ENCODE results near the gene PPP1R13B.

The PPP1R13B gene

DNA sequence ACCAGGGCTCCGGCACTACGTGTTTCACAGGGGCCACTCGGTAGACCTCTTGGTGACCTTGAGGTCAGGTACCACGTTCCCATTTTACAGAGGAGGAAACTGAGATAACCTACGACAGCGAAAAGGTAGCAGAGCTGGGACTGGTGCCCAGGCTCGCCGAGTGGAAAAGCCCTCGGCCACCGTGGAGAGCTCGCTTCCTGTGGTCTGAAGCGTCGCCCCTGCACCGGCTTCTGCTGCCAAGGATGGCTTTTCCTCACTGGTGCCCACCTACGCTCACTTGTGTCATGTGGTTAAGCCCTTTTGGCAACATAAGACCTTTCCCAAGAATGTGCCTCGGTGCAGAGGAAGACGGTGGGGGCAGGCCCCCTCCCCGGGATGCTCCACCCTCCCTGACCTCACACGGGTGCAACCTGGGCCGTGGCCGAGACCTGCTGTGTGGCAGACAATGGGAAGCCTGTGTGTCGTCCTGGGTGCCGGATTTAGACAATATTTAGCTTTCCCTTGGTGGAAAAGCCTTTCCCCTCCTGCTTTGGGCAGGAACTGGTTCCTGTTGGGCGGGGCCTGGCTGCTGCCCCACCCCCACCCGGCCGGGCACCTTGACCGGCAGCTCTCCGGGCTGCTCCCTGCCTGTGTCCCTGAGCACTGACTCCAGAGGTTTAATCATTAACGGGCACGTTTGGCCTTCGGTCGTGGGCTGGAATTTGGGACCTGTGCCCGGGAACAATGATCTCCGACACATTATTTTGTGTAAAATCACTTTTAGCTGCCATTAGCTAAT, 32.4 kb upstream of the PPP1R13B start:
- DNase-seq, result peak; percentile 67

DNA sequence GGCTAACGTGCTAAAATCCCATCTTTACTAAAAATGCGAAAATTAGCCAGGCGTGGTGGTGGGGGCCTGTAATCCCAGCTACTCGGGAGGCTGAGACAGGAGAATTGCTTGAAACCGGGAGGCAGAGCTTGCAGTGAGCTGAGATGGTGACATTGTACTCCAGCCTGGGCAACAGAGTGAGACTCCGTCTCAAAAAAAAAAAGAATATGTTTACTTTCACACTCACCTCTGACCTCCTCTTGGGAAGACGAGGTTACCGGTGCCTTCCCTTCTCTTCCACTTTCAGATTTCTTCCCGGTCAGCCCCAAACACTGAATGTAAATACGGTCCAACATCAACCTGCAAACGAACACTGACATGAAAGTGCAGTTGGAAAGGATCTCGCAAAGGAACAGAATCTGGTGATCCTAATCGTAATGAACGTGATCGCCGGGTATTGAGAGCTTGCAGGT, 31.8 kb upstream of the PPP1R13B start:
- DNase-seq, result no peak

DNA sequence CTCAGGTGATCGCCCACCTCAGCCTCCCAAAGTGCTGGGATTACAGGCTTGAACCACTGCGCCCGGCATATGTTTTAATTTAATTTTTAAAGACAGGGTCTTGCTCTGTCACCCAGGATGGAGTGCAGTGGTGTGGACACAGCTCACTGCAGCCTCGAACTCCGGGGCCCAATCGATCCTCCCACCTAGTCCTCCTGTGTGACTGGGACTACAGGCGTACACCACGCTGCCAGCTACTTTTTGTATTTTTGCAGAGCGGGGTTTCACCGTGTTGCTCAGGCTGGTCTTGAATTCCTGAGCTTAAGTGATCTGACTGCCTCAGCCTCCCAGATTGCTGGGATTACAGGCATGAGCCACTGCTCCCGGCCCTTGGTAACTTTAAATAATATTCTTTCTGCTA, 30.8 kb upstream of the PPP1R13B start:
- no peak for DNase-seq

DNA sequence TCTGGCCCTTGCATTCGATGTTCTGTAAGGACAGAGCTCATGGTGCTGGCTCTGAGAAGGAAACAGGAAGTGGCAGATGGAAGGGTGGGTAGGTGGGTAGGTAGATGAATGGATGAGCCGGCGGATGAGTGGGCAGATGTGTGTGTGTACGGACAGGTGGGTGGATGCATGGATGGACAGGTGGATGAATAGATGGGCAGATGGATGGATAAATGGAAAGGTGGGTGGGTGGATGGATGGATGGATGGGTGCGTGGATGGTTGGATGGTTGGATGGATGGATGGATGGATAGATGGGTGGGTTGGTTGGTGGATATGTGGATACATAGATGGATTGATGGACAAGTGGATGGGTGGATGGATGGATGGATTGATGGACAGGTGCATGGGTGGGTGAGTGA, 27.6 kb upstream of the PPP1R13B start:
- no peak for DNase-seq

DNA sequence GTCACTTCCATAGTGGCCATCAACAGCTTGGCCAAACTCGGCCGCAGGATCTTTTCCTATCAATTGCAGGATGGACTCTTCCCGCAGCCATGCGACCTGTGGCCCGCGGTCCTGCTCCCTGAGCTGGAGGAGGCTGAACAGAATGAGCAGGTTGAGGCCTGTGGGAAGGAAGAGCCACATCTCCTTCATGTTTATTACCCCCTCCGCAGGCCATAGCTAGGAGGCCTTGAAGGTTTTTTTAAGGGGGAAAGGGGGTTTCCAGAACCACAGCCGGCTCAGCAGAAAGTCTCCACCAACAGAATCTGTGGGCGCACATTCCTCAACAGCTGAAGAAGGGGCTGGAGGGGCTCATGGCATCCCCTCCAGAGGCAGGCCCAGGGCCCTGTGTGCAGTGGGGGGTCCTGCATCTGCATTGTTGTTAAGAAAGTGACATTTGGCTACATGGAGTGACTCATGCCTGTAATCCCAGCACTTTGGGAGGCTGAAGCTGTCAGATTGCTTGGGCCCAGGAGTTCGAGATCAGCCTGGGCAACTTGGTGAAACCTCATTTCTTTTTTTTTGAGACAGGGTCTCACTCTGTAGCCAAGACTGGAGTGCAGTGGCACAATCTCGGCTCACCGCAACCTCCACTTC, 25.2 kb upstream of the PPP1R13B start:
- DNase-seq, result no peak

DNA sequence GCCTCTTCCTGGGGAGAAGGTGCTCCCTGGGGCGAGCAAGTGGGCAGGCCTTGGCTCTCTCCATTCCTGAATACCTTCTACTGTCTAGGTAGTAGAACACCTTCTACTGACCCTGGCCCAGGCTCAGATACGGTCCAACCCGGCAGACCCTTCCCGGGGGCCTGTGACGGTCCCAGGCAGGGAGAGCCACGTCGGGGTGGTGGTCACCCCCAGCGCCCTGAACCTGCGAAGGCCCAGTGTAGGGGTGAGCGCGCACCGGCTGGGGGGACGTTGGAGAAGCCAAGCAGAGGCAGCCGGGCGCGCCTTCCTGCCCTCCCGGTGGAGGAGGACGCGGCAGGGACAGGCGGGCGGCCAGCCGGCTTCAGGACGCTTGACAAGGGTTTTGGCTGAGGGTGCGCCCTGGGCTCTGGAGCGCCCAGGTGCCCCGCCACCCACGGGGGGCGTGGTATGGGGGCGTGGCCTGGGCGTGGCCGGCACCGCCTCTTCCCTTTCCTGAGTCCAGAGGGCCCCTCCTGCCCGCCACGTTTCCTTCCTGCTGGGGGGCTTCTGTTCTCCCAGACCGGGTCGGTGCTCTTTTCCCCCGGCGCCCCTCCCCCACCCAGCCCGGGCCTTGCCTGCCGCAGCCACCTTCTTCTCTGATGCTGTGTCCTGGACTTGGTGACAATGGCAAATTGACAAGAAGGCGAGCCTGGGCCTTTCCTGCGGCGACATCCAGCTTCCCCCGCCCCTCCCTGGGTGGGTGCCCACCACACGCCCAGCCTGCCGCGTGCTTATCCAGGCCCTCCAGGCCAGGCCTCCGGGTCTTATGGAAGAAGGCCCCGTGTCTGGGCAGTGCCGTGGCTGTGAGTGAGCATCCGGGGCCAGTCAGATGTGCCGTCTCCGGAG, 24.5 kb upstream of the PPP1R13B start:
- no peak for DNase-seq

DNA sequence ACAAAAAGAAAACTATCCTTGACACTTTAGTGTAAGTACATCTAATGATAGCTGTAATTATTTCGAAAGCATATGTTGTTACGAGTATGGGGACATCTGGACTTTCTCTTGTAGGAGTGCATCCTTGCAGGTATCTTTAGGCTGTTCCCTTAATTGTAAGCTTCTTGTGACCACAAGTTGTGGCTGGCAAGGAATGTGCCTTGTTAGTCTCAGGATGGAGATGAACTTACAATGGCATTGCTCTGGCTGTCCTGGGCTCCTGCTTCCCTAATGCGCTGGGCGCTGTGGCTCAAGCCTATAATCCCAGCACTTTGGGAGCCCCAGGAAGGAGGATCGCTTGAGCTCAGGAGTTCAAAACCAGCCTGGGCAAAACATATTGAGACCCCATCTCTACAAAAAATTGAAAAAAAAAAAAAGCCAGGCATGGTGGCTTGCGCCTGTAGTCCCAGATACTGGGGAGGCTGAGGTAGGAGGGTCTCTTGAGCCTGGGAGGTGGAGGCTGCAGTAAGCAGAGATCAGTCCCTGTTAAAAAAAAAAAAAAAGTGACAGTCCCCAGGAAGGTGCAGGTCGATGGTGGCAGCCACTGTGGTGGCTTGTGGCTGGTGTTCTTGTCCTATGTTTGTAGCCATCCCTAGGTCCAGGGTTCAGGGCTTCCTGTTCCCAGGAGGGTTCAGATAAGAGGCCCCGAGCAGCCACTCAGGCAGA, 23.7 kb upstream of the PPP1R13B start:
- DNase-seq, result no peak

DNA sequence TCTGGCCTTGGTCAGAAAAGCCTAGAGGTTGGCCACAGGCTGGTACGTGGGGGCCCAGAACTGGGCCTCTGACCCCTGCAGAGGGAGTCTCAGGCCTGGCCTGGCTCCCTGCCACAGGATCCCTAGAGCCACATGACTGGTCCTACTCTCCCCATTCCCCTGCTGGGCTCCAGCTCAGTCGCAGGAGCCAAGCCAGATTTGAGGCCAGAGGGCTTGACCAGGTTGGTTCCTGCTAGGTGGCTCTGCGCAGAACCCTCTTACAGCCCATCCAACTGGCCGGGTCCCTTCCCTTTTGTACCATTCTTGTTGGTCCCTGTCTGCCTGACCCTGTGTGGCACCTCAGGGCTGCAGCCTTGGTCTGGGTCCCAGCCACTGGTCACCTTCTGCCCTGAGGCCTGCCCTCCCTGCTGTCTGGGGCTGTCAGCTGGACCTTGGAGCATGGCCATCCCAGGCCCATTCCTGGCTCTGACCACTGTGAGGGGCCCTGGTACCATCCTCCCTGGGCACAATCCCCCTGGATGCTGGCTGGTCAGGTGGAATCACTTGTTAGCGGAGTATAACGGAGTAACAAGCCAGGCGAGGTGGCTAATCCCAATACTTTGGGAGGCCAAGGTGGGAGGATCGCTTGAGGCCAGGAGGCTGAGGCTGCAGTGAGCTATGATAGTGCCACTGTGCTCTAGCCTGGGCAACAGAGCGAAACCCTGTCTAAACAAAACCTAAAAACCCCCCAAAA, 22.9 kb upstream of the PPP1R13B start:
- no peak for DNase-seq

DNA sequence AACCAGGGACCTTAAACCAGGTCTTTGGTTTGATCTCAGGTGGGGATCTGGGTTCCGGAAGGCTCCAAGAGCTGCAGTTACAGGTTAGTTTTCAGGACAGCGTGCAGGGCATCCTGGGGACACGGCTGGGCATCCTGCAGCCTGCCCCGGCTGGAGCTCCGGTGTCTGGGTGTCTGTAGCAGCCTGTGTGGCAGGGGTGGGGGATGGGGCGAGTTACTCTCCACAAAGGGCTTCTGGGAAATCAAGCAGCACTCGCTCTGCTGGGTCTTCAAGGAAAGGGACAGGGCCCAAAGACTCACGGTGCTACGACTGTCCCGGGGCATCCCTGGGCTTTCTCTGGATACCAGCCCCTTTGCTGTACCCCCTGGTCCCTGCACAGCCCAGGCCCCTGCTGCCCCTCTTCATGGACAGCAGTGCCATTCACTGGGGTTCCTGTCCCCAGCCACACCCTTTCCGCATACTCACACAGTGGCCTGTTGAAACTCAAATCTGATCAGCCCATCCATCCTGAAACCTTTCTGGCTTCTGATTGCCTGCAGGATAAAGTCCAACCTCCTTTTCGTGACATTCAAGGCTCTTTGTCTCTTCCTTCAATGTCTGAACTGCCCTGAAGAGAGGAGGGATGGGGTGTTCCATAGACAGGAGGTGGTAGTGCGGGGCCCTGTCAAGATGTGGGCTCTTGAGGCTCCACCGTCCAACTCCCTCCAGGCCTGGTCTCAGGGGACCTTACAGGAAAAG, 22.2 kb upstream of the PPP1R13B start:
- DNase-seq, result no peak

DNA sequence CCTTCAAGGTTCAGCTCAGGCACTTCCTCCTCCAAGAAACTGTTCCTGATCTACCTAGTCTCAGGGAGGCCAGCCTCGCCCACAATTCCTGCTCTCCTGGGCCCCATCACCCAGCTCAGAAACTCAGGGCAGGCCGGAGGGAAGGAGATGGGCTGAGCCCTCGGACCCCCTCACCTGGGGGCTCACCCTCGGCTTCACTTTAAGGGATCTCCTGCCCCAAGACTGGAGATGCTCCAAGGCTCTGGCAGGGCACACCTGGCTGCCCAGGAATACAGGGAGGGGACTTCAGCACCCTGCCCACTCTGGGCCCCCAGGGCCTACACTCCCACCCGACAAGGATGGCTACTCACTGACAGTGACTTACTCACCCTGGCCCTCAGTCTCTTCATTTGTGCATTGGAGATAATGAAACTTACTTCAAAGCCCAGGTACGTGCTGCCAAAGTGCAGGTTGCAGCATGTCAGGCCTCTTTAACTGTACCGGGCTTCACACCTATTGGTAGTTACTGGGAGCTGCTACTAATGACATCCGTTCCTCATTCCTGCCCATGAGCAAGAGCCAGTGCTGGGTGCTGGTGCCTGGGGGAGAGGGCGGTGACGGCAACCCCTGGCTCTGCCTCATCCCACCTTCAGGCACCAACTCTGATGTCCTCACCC, 21.0 kb upstream of the PPP1R13B start:
- DNase-seq, result no peak

DNA sequence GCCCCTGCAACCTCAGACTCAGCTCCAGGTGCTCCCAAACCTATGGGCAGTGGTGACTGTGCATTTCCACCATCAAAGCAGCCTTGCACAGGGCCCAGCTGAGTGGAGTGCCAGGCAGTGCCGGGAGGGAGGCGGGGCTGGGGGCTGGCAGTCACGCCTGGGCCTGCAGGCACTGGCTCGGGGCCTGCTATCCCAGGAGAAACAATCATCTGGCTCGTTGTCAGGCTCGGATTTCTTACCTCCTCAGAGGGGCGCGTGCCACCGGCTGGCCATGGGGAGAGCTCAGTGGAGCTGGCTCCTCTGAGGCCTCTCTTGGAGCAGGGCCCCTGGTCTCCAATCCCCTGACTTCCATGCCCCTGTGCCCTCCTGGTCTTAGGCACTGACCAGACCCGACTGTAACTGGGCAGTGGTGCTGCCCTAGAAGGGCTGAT, 20.2 kb upstream of the PPP1R13B start:
- DNase-seq, result peak; percentile 60

DNA sequence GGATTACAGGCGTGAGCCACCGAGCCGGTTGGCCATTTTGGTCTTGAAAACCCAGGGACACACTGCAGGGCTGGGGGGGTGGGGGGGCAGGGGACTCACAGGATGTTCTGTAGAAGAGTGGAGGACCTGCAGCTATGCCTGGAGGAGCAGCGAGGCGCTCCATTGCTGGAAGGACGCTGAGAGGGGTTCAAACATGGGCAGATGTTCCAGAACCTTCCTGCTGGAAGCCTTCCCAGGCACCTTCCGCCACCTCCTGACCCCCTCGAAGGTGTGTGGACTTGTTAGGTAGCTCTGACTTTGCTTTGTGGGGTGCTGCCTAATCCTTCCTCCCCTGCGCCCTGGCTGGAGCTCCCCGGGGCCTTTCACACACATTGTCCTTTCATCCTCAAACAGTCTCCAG, 19.6 kb upstream of the PPP1R13B start:
- no peak for DNase-seq

DNA sequence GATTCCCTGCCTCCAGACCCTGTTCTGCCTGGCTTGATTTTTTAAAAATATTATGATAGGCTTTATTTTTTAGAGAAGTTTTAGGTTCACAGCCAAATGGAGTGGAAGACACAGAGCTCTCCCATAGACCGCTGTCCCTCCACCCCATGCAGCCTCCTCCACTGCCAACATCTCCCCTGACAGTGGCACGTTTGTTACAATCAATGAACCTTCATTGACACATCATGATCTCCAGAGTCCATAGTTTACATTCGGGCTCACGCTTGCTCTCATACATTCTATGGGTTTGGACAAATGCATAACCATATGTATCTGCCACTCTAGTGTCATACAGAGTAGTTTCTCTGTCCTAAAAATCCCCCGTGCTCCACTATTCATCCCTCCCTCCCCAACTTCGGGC, 15.9 kb upstream of the PPP1R13B start:
- no peak for DNase-seq

DNA sequence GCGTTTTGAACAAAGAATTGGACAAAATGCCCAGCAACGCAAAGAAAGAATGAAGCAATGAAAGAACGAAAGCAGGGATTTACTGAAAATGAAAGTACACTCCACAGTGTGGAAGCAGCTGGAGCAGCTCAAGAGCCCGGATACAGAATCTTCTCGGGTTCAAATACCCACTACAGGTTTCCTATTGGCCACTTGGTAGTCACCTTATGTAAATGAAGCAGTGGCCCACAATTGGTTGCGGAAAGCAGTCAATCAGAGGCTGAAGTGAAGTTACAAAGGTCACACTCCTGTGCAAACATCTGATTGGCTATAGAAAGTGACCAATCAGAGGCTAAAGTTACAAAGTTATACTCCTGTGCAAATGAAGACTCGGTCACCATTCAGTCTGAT, 15.0 kb upstream of the PPP1R13B start:
- DNase-seq, result no peak

DNA sequence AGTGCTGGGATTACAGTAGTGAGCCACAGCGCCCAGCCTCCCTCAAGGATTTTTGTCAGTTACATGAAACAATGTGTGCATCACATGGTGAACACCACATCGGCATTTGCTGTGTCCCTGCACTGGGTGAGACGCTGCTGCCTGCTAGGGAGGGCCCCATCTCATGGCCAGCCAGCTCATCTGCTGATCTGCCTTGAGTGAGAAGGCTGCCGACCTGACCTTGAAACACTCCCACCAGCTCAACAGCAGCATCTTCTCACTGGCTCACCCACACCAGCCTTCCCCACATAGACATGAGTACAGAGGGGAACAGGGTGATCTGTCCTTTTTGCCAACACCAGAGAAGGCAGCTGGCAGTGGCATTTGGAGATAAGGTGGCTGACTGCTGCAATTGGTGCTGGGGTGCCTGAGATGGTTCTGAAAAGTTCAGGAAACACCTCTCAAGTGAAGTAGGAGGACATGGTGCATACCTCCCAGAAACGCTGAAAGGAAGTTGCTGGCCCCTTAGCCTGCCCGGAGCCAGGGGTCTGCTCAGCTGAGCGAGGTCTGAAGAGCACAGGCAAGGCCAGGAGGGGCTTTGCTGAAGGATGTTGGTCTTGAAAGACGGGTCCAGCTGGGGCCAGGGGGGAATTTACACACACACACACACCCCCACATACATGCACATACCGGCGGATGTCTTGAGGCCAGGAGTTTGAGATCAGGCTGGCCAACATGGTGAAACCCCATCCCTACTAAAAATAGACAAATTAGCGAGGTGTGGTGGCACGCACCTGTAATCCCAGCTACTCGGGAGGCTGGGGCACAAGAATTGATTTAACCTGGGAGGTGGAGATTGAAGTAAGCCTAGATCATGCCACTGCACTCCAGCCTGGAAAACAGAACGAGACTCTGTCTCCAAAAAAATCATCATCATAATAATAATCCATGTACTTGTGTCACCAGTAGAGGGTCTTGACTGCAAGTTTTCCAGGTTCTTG, 14.3 kb upstream of the PPP1R13B start:
- DNase-seq, result no peak

DNA sequence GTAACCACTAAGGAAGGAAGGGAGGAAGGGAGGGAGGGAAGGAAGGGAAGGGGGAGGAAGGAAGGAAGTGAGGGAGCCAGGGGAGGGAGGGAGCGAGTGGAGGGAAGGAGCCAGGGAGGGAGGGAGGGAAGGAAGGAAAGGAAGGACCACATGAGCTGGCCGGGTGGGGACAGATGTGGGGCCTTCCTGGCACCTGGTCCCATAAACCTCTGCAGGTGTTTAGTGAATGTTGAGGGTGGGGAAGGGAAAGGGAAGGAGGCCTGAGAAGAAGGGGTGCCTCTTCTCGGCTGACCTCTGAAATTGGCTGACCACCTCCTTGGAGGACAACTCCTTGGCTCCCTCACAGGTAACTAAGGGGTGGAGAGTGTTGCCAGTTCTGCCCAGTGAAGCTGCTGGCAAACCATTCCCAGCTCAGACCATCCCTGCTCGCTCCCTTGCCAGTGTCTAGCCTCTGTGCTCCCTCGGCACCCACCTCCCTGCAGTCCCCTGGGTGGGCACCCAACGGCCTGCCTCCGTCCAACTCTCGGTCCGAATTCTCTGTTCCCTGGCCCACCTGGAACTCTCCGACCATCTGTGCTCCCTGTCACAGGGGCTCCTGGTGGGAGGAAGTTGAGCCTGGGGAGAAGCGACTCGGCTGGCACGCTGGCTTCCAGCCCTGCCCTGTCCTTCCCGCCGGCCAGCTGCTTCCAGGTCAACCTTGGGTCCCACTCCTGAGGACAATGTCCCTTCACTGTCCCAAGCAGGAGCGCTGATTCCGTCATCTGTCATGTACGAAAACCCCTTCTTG, 12.2 kb upstream of the PPP1R13B start:
- DNase-seq, result no peak

DNA sequence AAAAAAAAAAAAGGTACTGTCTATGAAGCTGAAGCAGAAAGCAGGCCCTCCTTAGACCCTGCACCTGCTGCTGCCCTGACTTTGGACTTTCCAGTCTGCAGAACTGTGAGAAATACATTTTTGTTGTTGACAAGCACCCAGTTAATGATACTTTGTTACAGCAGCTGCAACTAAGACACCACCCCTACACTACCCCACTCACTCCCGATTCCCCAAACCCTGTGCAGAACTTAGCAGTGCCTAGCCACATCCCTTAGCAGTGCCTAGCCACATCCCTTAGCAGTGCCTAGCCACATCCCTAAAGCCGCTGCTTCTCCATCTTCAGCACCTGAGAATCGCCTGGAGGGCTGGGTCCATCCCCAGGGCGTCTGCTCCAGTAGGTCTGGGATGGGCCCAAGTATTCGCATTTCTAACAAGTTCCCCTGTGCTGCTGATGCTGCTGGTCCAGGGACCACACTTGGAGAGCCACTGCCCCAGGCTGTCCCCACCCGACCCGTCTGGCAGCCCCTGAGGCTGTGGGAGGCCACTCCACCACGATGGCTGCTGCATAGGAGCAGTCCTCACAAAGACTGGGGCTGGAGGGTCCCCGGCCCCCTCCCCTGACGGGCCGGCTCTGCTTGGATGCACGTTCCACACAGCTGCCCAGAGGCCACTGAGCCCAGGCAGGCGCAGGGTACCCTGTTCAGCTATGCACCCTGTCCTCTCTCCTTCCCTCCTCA, 10.8 kb upstream of the PPP1R13B start:
- DNase-seq, result no peak

DNA sequence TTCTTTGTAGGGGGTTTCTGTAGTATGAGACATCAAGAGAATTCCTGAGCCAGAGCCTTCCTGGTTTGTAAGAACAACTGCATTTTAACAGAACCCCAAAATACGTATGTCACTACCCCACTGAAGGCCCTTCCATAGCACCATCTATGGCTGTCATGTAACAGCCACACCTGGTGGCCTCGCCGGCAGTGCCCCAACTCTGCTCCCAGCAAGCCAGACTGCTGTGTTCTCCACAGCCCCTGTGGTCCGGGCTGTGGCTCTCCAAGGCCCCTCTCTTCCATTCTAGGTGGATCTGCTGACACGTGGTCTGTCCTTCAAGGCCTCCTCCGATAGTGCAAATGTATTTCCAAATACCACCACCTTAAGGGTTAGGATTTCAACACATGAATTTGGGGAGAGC, 9.9 kb upstream of the PPP1R13B start:
- no peak for DNase-seq
